Mesenchymal stem cell (in vitro differentiated cells and primary cell): Measurements from ENCODE around the gene RASGRP4.
"Not testable (repeated sequence)": the region's sequence is repeated elsewhere in the genome, so short reads cannot be mapped to it uniquely, and the experiment has no call there.

Source experiments
- DNase-seq: peaks from one replicate; pipeline ENCODE4 v3.0.0-alpha.2; 2013
- H2AFZ ChIP-seq: one replicate; pipeline ENCODE4 v1.6.1; 2013; ENCODE audit warnings: low read depth, mild to moderate bottlenecking, control low read depth, inconsistent platforms, low read length, moderate library complexity
- H2AK5ac ChIP-seq: 2 replicates; pipeline ENCODE4 v1.6.1; 2013; ENCODE audit warnings: low read length, moderate library complexity, mild to moderate bottlenecking, inconsistent platforms; ENCODE audit not compliant: severe bottlenecking
- H2BK120ac ChIP-seq: one replicate; pipeline ENCODE4 v1.6.1; 2013; ENCODE audit warnings: low read depth, mild to moderate bottlenecking, inconsistent platforms, low read length, moderate library complexity
- H2BK12ac ChIP-seq, 2 experiments: one replicate each; pipeline ENCODE4 v1.6.1; 2013; ENCODE audit warnings: inconsistent platforms in 2 of 2, low read length in 2 of 2, mild to moderate bottlenecking in 2 of 2, moderate library complexity in 2 of 2, control low read depth in 1 of 2
- H2BK15ac ChIP-seq: one replicate; pipeline ENCODE4 v1.6.1; 2013; ENCODE audit warnings: mild to moderate bottlenecking, low read depth, inconsistent platforms; ENCODE audit not compliant: poor library complexity, severe bottlenecking
- H2BK5ac ChIP-seq: 2 replicates; pipeline ENCODE4 v1.6.1; 2013; ENCODE audit warnings: low read depth, mild to moderate bottlenecking, low read length, control low read depth, inconsistent platforms; ENCODE audit not compliant: poor library complexity, severe bottlenecking
- H3K14ac ChIP-seq, 2 experiments: one replicate each; pipeline ENCODE4 v1.6.1; 2013; ENCODE audit warnings: inconsistent platforms in 2 of 2, low read length in 2 of 2, control low read depth in 1 of 2, mild to moderate bottlenecking in 1 of 2, moderate library complexity in 1 of 2
- H3K18ac ChIP-seq, 2 experiments: one replicate each; pipeline ENCODE4 v1.6.1; 2013; ENCODE audit warnings: inconsistent platforms in 2 of 2, low read length in 2 of 2, control low read depth in 1 of 2, low read depth in 1 of 2, mild to moderate bottlenecking in 1 of 2
- H3K23ac ChIP-seq, 2 experiments: one replicate each; pipeline ENCODE4 v1.6.1; 2013; ENCODE audit warnings: inconsistent platforms in 2 of 2, low read length in 2 of 2, mild to moderate bottlenecking in 2 of 2, moderate library complexity in 2 of 2, control low read depth in 1 of 2
- H3K27ac ChIP-seq: 2 replicates; pipeline ENCODE4 v1.5.1; 2013; ENCODE audit warnings: mild to moderate bottlenecking, moderate library complexity, low read length, control low read depth, inconsistent platforms; ENCODE audit not compliant: poor library complexity, severe bottlenecking
- H3K27me3 ChIP-seq, 2 experiments: 2 replicates each; pipeline versions ENCODE4 v1.6.1 to v1.7.0; 2013; ENCODE audit warnings: low read length in 2 of 2, mild to moderate bottlenecking in 2 of 2, moderate library complexity in 2 of 2, control low read depth in 1 of 2, inconsistent platforms in 1 of 2; ENCODE audit not compliant: control insufficient read depth in 1 of 2, insufficient read depth in 1 of 2
- H3K36me3 ChIP-seq, 2 experiments: 2 replicates each; pipeline versions ENCODE4 v1.6.1 to v1.7.0; 2013; ENCODE audit warnings: low read length in 2 of 2, control low read depth in 1 of 2, inconsistent platforms in 1 of 2, low read depth in 1 of 2, mild to moderate bottlenecking in 1 of 2; ENCODE audit not compliant: insufficient read depth in 2 of 2, control insufficient read depth in 1 of 2
- H3K4ac ChIP-seq, 2 experiments: one replicate each; pipeline ENCODE4 v1.6.1; 2013; ENCODE audit warnings: inconsistent platforms in 2 of 2, low read length in 2 of 2, mild to moderate bottlenecking in 2 of 2, moderate library complexity in 2 of 2, control low read depth in 1 of 2, low read depth in 1 of 2
- H3K4me1 ChIP-seq: 2 replicates; pipeline ENCODE4 v1.6.1; 2013; ENCODE audit warnings: low read depth, low read length, control low read depth; ENCODE audit not compliant: control insufficient read depth, insufficient read depth
- H3K4me2 ChIP-seq: 2 replicates; pipeline ENCODE4 v1.6.1; 2013; ENCODE audit warnings: low read length, mild to moderate bottlenecking, inconsistent platforms; ENCODE audit not compliant: poor library complexity, severe bottlenecking
- H3K4me3 ChIP-seq, 2 experiments: 2 replicates each; pipeline versions ENCODE4 v1.5.1 to v1.7.0; 2013; ENCODE audit warnings: low read length in 2 of 2, mild to moderate bottlenecking in 2 of 2, control low read depth in 1 of 2, low read depth in 1 of 2; ENCODE audit not compliant: insufficient read depth in 1 of 2
- H3K79me1 ChIP-seq: replicated peaks from 2 replicates; pipeline ENCODE4 v1.6.1; 2013; ENCODE audit warnings: mild to moderate bottlenecking, control low read depth, low read length, inconsistent platforms; ENCODE audit not compliant: poor library complexity, severe bottlenecking
- H3K9ac ChIP-seq: 2 replicates; pipeline ENCODE4 v1.7.0; 2013; ENCODE audit warnings: mild to moderate bottlenecking, low read length, moderate library complexity
- H3K9me3 ChIP-seq: 2 replicates; pipeline ENCODE4 v1.7.0; 2013; ENCODE audit warnings: mild to moderate bottlenecking, low read length; ENCODE audit not compliant: control insufficient read depth
- H4K8ac ChIP-seq: one replicate; pipeline ENCODE4 v1.6.1; 2013; ENCODE audit warnings: inconsistent platforms, mild to moderate bottlenecking, low read length, moderate library complexity
- H4K91ac ChIP-seq: one replicate; pipeline ENCODE4 v1.6.1; 2013; ENCODE audit warnings: mild to moderate bottlenecking, low read length, inconsistent platforms
- WGBS: methylation state at CpG from one replicate; pipeline ENCODE4 v1.1.7; 2013; ENCODE audit warnings: mixed read lengths; 5-methylcytosine and 5-hydroxymethylcytosine counted together

The RASGRP4 gene

GRCh38 chr19:38411898-38412297, 14.1 kb downstream of the RASGRP4 start:
- H3K4me1 ChIP-seq, H2BK12ac ChIP-seq, H2BK15ac ChIP-seq, H3K9ac ChIP-seq, DNase-seq, H4K8ac ChIP-seq, H3K27ac ChIP-seq, H3K9me3 ChIP-seq, H3K14ac ChIP-seq, H3K36me3 ChIP-seq, H2AK5ac ChIP-seq, H3K4me2 ChIP-seq, H3K18ac ChIP-seq, H2BK120ac ChIP-seq, H4K91ac ChIP-seq, H2BK5ac ChIP-seq, H2AFZ ChIP-seq, H3K79me1 ChIP-seq, H3K23ac ChIP-seq, H3K4ac ChIP-seq, H3K4me3 ChIP-seq: not testable (repeated sequence)
- peaks cover 4 to 19% of the 10 kb centered on the region in 2 experiments for H3K27me3 ChIP-seq
- 85% methylated on average over 5 of the region's 5 CpGs for WGBS

DNA sequence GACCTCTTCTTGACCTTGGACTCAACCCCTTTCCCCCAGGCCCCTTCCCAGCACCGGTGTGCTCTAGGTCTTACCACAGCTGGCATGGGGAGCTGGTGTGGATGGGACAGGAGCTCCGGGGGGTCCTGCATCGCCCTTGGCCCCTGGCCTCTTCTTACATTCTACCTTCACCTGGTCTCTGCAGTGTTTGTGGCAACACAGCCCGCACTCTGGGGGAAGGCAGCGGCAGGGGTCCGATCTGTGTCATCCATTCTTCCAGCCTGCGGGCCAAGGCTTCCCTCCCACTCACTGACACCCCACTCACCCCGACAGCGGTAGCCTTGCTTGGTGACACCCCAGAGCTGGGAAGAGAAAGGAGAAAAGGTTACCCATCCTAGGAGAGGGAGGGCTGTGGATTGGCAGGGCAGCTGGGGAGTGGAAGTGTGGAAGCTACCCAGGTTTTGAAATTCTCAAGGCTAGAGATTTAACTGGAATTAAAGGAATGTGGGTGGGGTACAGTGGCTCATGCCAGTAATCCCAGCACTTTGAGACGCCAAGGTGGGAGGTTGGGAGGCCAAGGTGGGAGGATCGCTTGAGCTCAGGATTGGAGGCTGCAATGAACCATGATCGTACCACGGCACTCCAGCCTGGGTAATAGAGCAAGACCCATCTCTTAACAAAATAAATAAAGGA, 14.8 kb downstream of the RASGRP4 start:
- Histone ChIP-seq H2BK5ac (no peak overlapping the region), H3K4me1 (peaks cover 4% of the 10 kb centered on the region), H3K36me3 (peaks cover 9 to 10% of the 10 kb centered on the region in 2 experiments), H3K18ac (no peak overlapping the region), H4K91ac (no peak overlapping the region), H3K4me3 (peak overlapping the region in 1 of 2 experiments; percentile 10), H2AK5ac (no peak overlapping the region), H3K9ac (no peak overlapping the region), H2BK12ac (no peak overlapping the region), H3K27me3 (peaks cover 0 to 14% of the 10 kb centered on the region in 2 experiments), H3K27ac (no peak overlapping the region), H3K4ac (no peak overlapping the region), H3K79me1 (no peaks in the 10 kb centered on the region), H3K23ac (no peak overlapping the region), H2BK120ac (no peak overlapping the region), H2AFZ (no peak overlapping the region), H2BK15ac (no peak overlapping the region), H3K9me3 (no peaks in the 10 kb centered on the region), H3K14ac (no peak overlapping the region), H4K8ac (no peak overlapping the region), H3K4me2 (no peak overlapping the region)
- DNase-seq: no peak
- 92% methylated on average over 9 of the region's 13 CpGs for WGBS

DNA sequence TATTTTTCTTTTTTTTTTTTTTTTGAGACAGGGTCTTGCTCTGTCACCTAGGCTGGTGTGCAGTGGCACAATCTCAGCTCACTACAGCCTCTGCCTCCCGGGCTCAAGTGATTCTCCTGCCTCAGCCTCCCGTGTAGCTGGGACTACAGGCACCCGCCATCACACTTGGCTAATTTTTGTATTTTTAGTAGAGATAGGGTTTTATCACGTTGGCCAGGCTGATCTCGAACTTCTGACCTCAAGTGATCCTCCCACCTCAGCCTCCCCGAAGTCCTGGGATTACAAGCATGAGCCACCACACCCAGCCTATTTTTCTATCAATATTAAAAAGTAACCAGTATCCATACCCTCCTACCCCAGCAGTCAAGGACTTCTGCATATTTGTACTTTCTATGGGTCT, 15.6 kb downstream of the RASGRP4 start:
- H3K27ac ChIP-seq, H2BK5ac ChIP-seq, H2AFZ ChIP-seq, H3K9me3 ChIP-seq, H2BK120ac ChIP-seq, H3K14ac ChIP-seq, H3K9ac ChIP-seq, H4K91ac ChIP-seq, H3K4me2 ChIP-seq, H2AK5ac ChIP-seq, DNase-seq, H3K23ac ChIP-seq, H3K79me1 ChIP-seq, H3K4me1 ChIP-seq, H2BK15ac ChIP-seq, H4K8ac ChIP-seq, H3K4me3 ChIP-seq, H2BK12ac ChIP-seq, H3K18ac ChIP-seq, H3K4ac ChIP-seq: not testable (repeated sequence)
- 89% methylated on average over 4 of the region's 6 CpGs for WGBS
- H3K36me3 ChIP-seq: peaks cover 12% of the 10 kb centered on the region in 2 experiments
- peaks cover 0 to 14% of the 10 kb centered on the region in 2 experiments for H3K27me3 ChIP-seq

GRCh38 chr19:38409631-38410133, 16.3 kb downstream of the RASGRP4 start:
- no peak overlapping the region for H4K8ac ChIP-seq
- H2BK15ac ChIP-seq: no peak overlapping the region
- no peak overlapping the region for H4K91ac ChIP-seq
- no peak overlapping the region for H3K27ac ChIP-seq
- peaks cover 6% of the 10 kb centered on the region for H3K4me1 ChIP-seq
- H2AFZ ChIP-seq: no peak overlapping the region
- H3K18ac ChIP-seq: no peak overlapping the region
- H3K23ac ChIP-seq: peak overlapping the region in 1 of 2 experiments; percentile 72
- H3K4me3 ChIP-seq: no peak overlapping the region
- H3K79me1 ChIP-seq: peaks cover 6% of the 10 kb centered on the region
- H3K36me3 ChIP-seq: peaks cover 17 to 19% of the 10 kb centered on the region in 2 experiments
- H3K9me3 ChIP-seq: no peaks in the 10 kb centered on the region
- H3K9ac ChIP-seq: no peak overlapping the region
- no peak overlapping the region for H2BK120ac ChIP-seq
- 90% methylated on average over 7 of the region's 7 CpGs for WGBS
- peak overlapping the region in 1 of 2 experiments; percentile 28 for H3K14ac ChIP-seq
- H3K4me2 ChIP-seq: no peak overlapping the region
- no peak overlapping the region for H2BK5ac ChIP-seq
- H2BK12ac ChIP-seq: no peak overlapping the region
- no peak overlapping the region for H3K4ac ChIP-seq
- H2AK5ac ChIP-seq: no peak overlapping the region
- peaks cover 0 to 14% of the 10 kb centered on the region in 2 experiments for H3K27me3 ChIP-seq
- no peak for DNase-seq
